ENCODE results near the gene FAM50A. TPM values are rescaled to one million over a fixed set of nuclear protein-coding genes. Genes with fewer than 3 reads are reported as not detected.

The FAM50A gene
- total RNA-seq, 1 donor from 2014 or later = 65.3 TPM

Other genes starting within 250 kb of the FAM50A start
- gene OPN1MW2, start 224.4 kb upstream of the FAM50A start, total RNA-seq = not detected in 2 replicates
- not detected in 2 replicates for gene OPN1MW3, start 186.6 kb upstream of the FAM50A start, total RNA-seq
- gene TEX28, start 149.0 kb upstream of the FAM50A start, total RNA-seq = not detected in 2 replicates
- gene TKTL1, start 148.3 kb upstream of the FAM50A start, total RNA-seq = 0.98 and 1.0 TPM in 2 replicates
- gene FLNA, start 69.5 kb upstream of the FAM50A start, total RNA-seq = 1,245 and 1,271 TPM in 2 replicates
- gene EMD, start 64.8 kb upstream of the FAM50A start, total RNA-seq = 56.4 and 61.3 TPM in 2 replicates
- gene RPL10, start 45.8 kb upstream of the FAM50A start, total RNA-seq = 3,046 and 3,070 TPM in 2 replicates
- 21.2 and 24.8 TPM in 2 replicates for gene DNASE1L1, start 34.9 kb upstream of the FAM50A start, total RNA-seq
- 95.9 and 97.3 TPM in 2 replicates for gene TAFAZZIN, start 32.6 kb upstream of the FAM50A start, total RNA-seq
- 43.2 and 46.1 TPM in 2 replicates for gene ATP6AP1, start 15.5 kb upstream of the FAM50A start, total RNA-seq
- gene GDI1, start 7.0 kb upstream of the FAM50A start, total RNA-seq = 99.0 and 102 TPM in 2 replicates
- gene PLXNA3, start 14.1 kb downstream of the FAM50A start, total RNA-seq = 29.0 and 29.8 TPM in 2 replicates
- 50.6 and 52.5 TPM in 2 replicates for gene LAGE3, start 35.1 kb downstream of the FAM50A start, total RNA-seq
- 43.7 and 47.7 TPM in 2 replicates for gene UBL4A, start 42.5 kb downstream of the FAM50A start, total RNA-seq
- 22.1 and 22.3 TPM in 2 replicates for gene SLC10A3, start 46.5 kb downstream of the FAM50A start, total RNA-seq
- 30.5 and 32.4 TPM in 2 replicates for gene FAM3A, start 72.1 kb downstream of the FAM50A start, total RNA-seq
- 67.9 and 68.2 TPM in 2 replicates for gene G6PD, start 102.7 kb downstream of the FAM50A start, total RNA-seq
- gene IKBKG, start 103.5 kb downstream of the FAM50A start, total RNA-seq = 41.9 and 45.1 TPM in 2 replicates
- not detected in 2 replicates for gene CTAG1A, start 141.0 kb downstream of the FAM50A start, total RNA-seq
- not detected in 2 replicates for gene CTAG1B, start 175.1 kb downstream of the FAM50A start, total RNA-seq
- not detected in 2 replicates for gene CTAG2, start 209.4 kb downstream of the FAM50A start, total RNA-seq